Measurements from ENCODE around the gene TRIP13.
A peak's percentile ranks its signal among the peaks of the same experiment; 100 is the strongest.
"Not testable (repeated sequence)": the region's sequence is repeated elsewhere in the genome, so short reads cannot be mapped to it uniquely, and the experiment has no call there.

The TRIP13 gene

DNA sequence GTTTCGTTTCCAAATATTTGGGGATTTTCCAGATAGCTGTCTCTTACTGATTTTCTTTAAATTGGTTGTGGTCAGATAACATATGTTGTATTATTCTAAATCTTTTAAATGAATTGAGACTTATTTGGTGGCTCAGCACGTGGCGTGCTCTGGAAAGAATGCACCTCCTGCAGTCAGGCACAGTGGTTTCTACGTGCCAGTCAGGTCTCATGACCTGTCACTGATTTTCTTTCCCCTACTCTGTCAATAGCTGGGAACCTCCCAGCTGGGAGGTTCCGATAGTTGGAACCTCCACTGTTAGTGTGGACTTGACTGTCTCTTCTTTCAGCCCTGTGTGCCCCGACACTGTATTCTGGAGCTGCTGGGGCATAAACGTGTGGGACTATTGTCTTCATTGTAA is 27.6 kb downstream of the TRIP13 start:
- no peak for DNase-seq (ENCODE audit: low read depth)

DNA sequence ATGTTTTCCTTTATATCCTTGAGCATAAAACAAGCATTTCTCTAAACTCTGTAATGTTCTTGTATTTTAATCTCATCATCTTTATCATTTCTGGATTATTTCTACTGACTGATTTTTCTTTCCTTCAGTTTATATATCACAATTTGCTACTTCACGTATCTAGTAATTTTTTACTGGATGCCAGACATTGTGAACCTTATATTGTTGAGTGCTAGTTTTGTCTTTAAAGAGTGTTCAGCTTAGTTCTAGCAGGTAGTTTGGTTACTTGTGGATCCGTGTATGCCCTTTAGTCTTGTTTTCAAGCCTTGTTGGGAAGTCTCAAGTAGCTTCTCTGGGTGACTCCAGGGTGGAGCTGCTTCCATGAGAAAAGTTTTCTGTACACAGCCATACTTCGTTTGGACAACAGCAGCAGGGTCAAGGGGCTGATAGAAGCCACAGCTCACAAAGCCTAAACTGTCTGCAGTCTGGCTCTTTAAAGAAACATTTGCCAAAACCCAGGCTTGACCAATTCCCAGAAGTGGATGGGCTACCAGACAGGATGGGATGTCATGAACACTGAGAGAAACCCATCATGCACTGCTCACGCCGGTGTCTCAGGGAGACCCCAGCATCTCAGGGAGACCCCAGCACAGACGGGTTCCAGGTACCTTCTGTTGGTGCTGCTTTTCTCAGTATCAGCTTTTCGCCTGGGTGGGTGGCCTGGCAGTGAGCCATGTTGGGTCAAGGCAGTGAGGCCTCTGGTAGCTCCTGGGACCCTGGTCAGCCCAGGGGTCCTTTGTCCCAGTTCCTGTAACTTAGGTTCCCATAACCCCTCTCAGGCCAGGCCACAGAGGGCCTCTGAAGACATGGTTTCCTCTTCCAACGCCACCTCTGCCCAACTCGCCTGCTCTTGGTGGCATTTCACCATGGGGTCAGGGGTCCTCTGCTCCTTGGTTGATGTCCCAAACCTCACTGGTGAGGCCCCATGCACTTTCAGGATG is 29.1 kb downstream of the TRIP13 start:
- DNase-seq (ENCODE audit: low read depth) = no peak

GRCh38 chr5:922436-923280 is 30.0 kb downstream of the TRIP13 start:
- DNase-seq (ENCODE audit: low read depth) = no peak

DNA sequence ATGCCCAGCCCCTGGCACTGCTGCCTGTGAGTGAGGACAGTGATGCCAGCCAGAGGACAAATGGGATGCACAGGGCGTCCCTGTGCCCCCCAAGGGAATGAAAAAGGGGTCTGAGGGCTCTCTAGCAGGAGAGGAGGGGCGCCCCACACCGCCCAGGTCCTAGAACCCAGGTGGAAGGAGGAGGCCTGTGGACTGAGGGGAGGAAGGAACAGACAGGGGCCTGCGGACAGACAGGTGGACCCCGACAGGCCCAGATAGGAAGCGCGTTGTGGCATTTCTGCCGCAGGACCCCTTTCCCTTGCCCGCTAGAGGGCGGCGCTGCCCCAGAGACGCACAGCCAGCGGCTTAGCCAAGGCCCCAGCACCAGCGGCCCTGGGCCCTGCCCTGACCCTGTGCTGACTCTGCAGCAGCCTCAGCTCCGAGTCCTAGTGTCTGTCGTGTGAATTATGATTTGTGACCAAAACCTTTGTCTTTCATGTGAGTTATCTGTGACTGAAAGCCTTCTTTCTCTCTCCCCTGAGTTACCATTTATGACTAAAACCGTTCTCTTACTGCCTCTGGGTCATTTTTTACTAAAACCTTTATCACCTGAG is 30.7 kb downstream of the TRIP13 start:
- peak; percentile 65 for DNase-seq (ENCODE audit: low read depth)

DNA sequence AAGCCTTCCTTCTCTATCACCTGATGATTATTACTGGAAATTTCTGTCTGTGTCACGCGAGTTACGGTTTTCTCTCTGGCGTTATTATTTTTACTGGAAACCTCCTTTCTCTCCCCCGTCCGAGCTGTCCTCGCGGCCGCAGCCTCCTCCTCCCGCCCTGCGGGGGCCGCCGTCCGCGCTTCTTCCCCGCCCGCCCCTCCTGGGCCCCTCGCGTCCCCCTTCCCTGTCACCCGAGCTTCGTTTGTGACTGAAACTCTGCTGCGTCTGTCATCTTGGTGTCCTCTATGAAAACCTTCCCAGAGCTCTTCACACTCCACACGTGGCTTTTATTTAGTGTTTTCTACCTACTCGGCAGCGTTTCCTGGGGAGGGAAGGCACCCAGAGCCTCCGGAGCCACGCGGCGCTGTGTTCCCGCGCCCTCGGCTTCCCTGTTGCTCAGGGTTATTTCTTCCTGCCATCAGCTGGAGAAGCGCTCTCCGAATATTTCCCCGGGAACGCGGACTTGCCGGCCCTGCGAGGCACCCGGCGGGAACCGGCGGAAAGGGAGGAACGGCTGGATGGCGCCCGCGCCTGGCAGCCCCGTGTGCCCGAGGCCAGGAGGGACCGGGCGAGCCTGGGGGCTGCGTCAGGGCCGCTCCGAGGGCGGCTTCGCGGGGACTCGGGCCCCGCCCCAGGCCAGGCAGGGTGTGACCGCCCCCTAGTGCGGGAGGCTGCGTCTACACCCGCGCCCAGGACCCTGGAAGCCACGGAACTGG is 33.9 kb downstream of the TRIP13 start:
- no peak for DNase-seq (ENCODE audit: low read depth)

GRCh38 chr5:927172-928015 is 34.7 kb downstream of the TRIP13 start:
- no peak for DNase-seq (ENCODE audit: low read depth)

DNA sequence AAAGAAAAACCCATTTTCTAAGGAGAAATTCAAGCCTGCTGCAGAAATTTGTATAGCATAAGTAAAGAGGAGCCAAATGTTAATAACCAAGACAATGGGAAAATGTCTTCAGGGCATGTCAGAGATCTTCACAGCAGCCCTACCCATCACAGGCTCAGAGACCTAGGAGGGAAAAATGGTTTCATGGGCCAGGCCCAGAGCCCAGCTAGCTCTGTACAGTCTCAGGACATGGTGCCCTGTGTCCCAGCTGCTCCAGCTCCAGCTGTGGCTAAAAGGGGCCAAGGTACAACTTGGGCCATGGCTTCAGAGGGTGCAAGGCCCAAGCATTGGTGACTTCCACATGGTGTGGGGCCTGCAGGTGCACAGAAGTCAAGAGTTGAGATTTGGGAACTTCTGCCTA is 36.5 kb downstream of the TRIP13 start:
- DNase-seq (ENCODE audit: low read depth) = not testable (repeated sequence)

DNA sequence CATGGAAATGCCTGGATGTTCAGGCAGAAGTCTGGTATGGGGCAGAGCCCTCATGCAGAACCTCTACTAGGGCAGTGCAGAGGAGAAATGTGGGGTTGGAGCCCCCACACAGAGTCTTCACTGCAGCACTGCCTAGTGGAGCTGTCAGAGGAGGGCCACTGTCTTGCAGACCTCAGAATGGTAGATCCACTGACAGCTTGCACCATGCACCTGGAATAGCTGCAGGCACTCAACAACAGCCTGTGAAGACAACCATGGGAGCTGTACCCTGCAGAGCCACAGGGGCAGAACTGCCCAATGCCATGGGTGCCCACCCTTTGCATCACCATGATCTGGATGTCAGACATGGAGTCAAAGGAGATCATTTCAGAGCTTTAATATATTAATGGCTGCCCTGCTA is 36.9 kb downstream of the TRIP13 start:
- DNase-seq (ENCODE audit: low read depth) = no peak

GRCh38 chr5:930866-931265 is 38.2 kb downstream of the TRIP13 start:
- no peak for DNase-seq (ENCODE audit: low read depth)

- no peak for DNase-seq (ENCODE audit: low read depth)
Measured at GRCh38 chr5:931570-932145, 39.0 kb downstream of the TRIP13 start.

- DNase-seq (ENCODE audit: low read depth) = no peak
Measured at GRCh38 chr5:932151-932627, 39.5 kb downstream of the TRIP13 start.

DNA sequence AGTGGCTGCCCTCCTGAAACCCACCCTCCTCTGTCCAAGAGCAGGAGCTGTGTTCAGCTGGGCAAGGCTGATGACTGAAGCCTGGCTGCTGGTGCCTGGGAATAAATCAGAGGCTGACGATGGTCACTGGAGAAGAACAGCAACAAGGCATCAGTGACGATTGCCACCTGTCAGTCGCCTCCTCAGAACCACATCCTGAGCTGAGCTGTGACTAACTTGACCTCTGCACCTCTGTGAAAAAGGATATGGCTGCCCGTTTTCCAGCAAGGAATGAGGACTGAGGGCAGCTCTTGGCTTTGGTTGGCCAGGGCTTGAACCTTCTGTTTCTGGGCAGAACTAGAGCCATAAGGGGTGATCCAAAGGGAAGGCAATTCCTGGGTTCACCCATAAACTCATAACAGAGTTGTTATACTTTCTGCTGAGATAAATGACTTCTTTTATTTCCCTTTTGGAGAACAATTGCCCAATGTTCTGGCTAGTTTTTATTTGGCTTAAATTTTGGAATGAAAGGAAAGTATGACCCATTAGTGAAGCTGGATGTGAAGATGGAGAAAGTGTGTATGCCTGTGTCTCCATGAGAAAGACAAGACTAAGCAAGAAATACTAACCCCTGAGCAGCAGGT is 40.1 kb downstream of the TRIP13 start:
- no peak for DNase-seq (ENCODE audit: low read depth)

- no peak for DNase-seq (ENCODE audit: low read depth)
Measured at GRCh38 chr5:933251-933861, 40.7 kb downstream of the TRIP13 start.

GRCh38 chr5:933951-934350 is 41.3 kb downstream of the TRIP13 start:
- DNase-seq (ENCODE audit: low read depth) = not testable (repeated sequence)

- DNase-seq (ENCODE audit: low read depth) = not testable (repeated sequence)
Measured at GRCh38 chr5:934381-934967, 41.8 kb downstream of the TRIP13 start.

- DNase-seq (ENCODE audit: low read depth) = no peak
Measured at GRCh38 chr5:935510-936084, 42.9 kb downstream of the TRIP13 start.

GRCh38 chr5:936149-937144 is 43.8 kb downstream of the TRIP13 start:
- DNase-seq (ENCODE audit: low read depth) = no peak

All from activated gamma-delta T cell treated with anti-CD3 and anti-CD28 coated beads, Interleukin-2, amount 50 U/mL, for 16 hours (primary cell).